H1 (cell line): ENCODE results near the gene ENPP4. TPM values are rescaled to one million over a fixed set of nuclear protein-coding genes. Genes with fewer than 3 reads are reported as not detected.

Source experiments
- CTCF ChIA-PET: fragments of 300-600 bp; sonication (Branson Sonifier 250); formaldehyde crosslinking; loops from one replicate; lab custom pipeline; 2021; ENCODE audit not compliant: partially characterized antibody; lab: Charles Lee
- POLR2A ChIA-PET: fragments of 300-600 bp; sonication (Branson Sonifier 250); formaldehyde crosslinking; loops from one replicate; lab custom pipeline; 2021; ENCODE audit warnings: inconsistent platforms; ENCODE audit not compliant: partially characterized antibody; lab: Charles Lee
- DNase-seq, 2 experiments: peaks; one replicate each; pipeline versions ENCODE4 v3.0.0 to v3.0.0-alpha.2; 2010 to 2022; ENCODE audit warnings: low spot score in 2 of 2, low read depth in 1 of 2, mixed read lengths in 1 of 2
- FAIRE-seq: peaks from 2 replicates; lab custom pipeline; 2011; peaks lifted over from hg19 to GRCh38; lab: Jason Lieb, UNC
- H2AFZ ChIP-seq: 2 replicates; pipeline ENCODE4 v1.8.1; 2012; ENCODE audit warnings: low read length, inconsistent platforms
- H2AK5ac ChIP-seq: 2 replicates; pipeline ENCODE4 v1.6.1; 2013; ENCODE audit warnings: low read depth, low read length
- H2BK120ac ChIP-seq: replicated peaks from 2 replicates; pipeline ENCODE3; 2013; ENCODE audit warnings: low read depth, low read length, inconsistent platforms
- H2BK12ac ChIP-seq: 2 replicates; pipeline ENCODE4 v1.6.1; 2013; ENCODE audit warnings: low read depth, low read length
- H2BK15ac ChIP-seq: 2 replicates; pipeline ENCODE4 v1.6.1; 2013; ENCODE audit warnings: low read length
- H2BK20ac ChIP-seq: 2 replicates; pipeline ENCODE4 v1.6.1; 2013; ENCODE audit warnings: low read length
- H2BK5ac ChIP-seq: 2 replicates; pipeline ENCODE4 v1.6.1; 2013; ENCODE audit warnings: low read depth, low read length
- H3K14ac ChIP-seq: 2 replicates; pipeline ENCODE4 v1.6.1; 2013; ENCODE audit warnings: inconsistent platforms; ENCODE audit not compliant: insufficient read length
- H3K18ac ChIP-seq: 2 replicates; pipeline ENCODE4 v1.6.1; 2013; ENCODE audit warnings: low read length; ENCODE audit errors: extremely low read depth
- H3K23ac ChIP-seq: 2 replicates; pipeline ENCODE4 v1.6.1; 2013; ENCODE audit warnings: inconsistent platforms; ENCODE audit not compliant: insufficient read length
- H3K23me2 ChIP-seq: 2 replicates; pipeline ENCODE4 v1.6.1; 2013; ENCODE audit warnings: low read depth, low read length
- H3K27ac ChIP-seq: 2 replicates; pipeline ENCODE4 v1.6.1; 2011; ENCODE audit warnings: low read depth, low read length, inconsistent platforms
- H3K27me3 ChIP-seq, 4 experiments: replicated peaks in 1 of 4; 1 replicate in 1 of 4; 2 replicates in 3 of 4; pipeline versions ENCODE4 v1.6.1 to v1.8.1; 2011 to 2013; ENCODE audit warnings: low read length in 3 of 4, mild to moderate bottlenecking in 3 of 4, inconsistent platforms in 2 of 4, mixed read lengths in 2 of 4, moderate library complexity in 1 of 4; ENCODE audit not compliant: control insufficient read depth in 3 of 4, insufficient read depth in 3 of 4; ENCODE audit errors: extremely low read depth in 1 of 4
- H3K36me3 ChIP-seq, 4 experiments: 2 replicates each; pipeline versions ENCODE4 v1.6.1 to v1.8.1; 2011 to 2013; ENCODE audit warnings: mild to moderate bottlenecking in 4 of 4, low read length in 3 of 4, moderate library complexity in 2 of 4, control low read depth in 1 of 4, inconsistent platforms in 1 of 4; ENCODE audit not compliant: insufficient read depth in 4 of 4, control insufficient read depth in 2 of 4
- H3K4ac ChIP-seq: replicated peaks from 2 replicates; pipeline ENCODE3; 2013; ENCODE audit warnings: low read length, low read depth, mixed read lengths, inconsistent platforms; ENCODE audit not compliant: insufficient read length
- H3K4me1 ChIP-seq, 4 experiments: replicated peaks in 1 of 4; 1 replicate in 1 of 4; 2 replicates in 3 of 4; pipeline versions ENCODE4 v1.6.1 to v1.8.1; 2011 to 2013; ENCODE audit warnings: low read length in 3 of 4, inconsistent platforms in 2 of 4, mixed read lengths in 1 of 4; ENCODE audit not compliant: insufficient read depth in 4 of 4, control insufficient read depth in 3 of 4
- H3K4me2 ChIP-seq, 2 experiments: 2 replicates each; pipeline versions ENCODE4 v1.6.1 to v1.8.1; 2011 to 2013; ENCODE audit warnings: low read depth in 2 of 2, low read length in 2 of 2, control low read depth in 1 of 2, inconsistent platforms in 1 of 2, mild to moderate bottlenecking in 1 of 2; ENCODE audit not compliant: insufficient read depth in 1 of 2
- H3K4me3 ChIP-seq, 4 experiments: fragments of 200-600, 300-600 bp in 1 of 4; sonication (generic), shearing (Covaris generic), sonication (Bioruptor Twin) in 1 of 4; 2 replicates each; pipeline versions ENCODE4 v1.5.1 to v1.8.1; 2011 to 2016; ENCODE audit warnings: low read length in 4 of 4, low read depth in 3 of 4, control low read depth in 2 of 4, inconsistent platforms in 2 of 4, mild to moderate bottlenecking in 2 of 4, mixed read lengths in 1 of 4, moderate library complexity in 1 of 4; ENCODE audit not compliant: insufficient read depth in 2 of 4; ENCODE audit errors: extremely low read depth in 1 of 4
- H3K56ac ChIP-seq: replicated peaks from 2 replicates; pipeline ENCODE3; 2013; ENCODE audit warnings: low read depth, mild to moderate bottlenecking, mixed read lengths, low read length, inconsistent platforms; ENCODE audit not compliant: insufficient read length
- H3K79me1 ChIP-seq: 2 replicates; pipeline ENCODE4 v1.6.1; 2013; ENCODE audit warnings: low read depth, low read length, control low read depth
- H3K79me2 ChIP-seq, 2 experiments: 2 replicates each; pipeline versions ENCODE4 v1.6.1 to v1.8.1; 2012 to 2013; ENCODE audit warnings: low read length in 2 of 2, mild to moderate bottlenecking in 2 of 2, inconsistent platforms in 1 of 2; ENCODE audit not compliant: insufficient read depth in 2 of 2, control insufficient read depth in 1 of 2
- H3K9ac ChIP-seq, 4 experiments: replicated peaks in 1 of 4; 1 replicate in 1 of 4; 2 replicates in 3 of 4; pipeline versions ENCODE4 v1.6.1 to v1.8.1; 2011 to 2013; ENCODE audit warnings: low read depth in 3 of 4, low read length in 3 of 4, control low read depth in 2 of 4, mild to moderate bottlenecking in 2 of 4, moderate library complexity in 2 of 4, inconsistent platforms in 1 of 4; ENCODE audit errors: extremely low read depth in 1 of 4
- H3K9me3 ChIP-seq, 2 experiments: 2 replicates each; pipeline versions ENCODE4 v1.6.1 to v1.8.1; 2012 to 2013; ENCODE audit warnings: mild to moderate bottlenecking in 2 of 2, moderate library complexity in 2 of 2, control low read depth in 1 of 2, inconsistent platforms in 1 of 2, low read depth in 1 of 2, low read length in 1 of 2, mixed read lengths in 1 of 2; ENCODE audit not compliant: insufficient read depth in 2 of 2
- H4K20me1 ChIP-seq, 2 experiments: replicated peaks in 1 of 2; 2 replicates each; pipeline versions ENCODE3 to v1.8.1; 2011 to 2013; ENCODE audit warnings: inconsistent platforms in 2 of 2, low read length in 2 of 2, mild to moderate bottlenecking in 1 of 2; ENCODE audit not compliant: insufficient read depth in 2 of 2, control insufficient read depth in 1 of 2
- H4K5ac ChIP-seq: 2 replicates; pipeline ENCODE4 v1.6.1; 2013; ENCODE audit warnings: low read length, low read depth, mixed read lengths, inconsistent platforms; ENCODE audit not compliant: insufficient read length
- H4K8ac ChIP-seq: 2 replicates; pipeline ENCODE4 v1.8.0; 2013; ENCODE audit warnings: mild to moderate bottlenecking, moderate library complexity, low read length, inconsistent platforms; ENCODE audit not compliant: insufficient read depth; ENCODE audit errors: extremely low read depth
- H4K91ac ChIP-seq: replicated peaks from 2 replicates; pipeline ENCODE3; 2013; ENCODE audit warnings: low read length, mixed read lengths, inconsistent platforms; ENCODE audit not compliant: insufficient read length
- GTF2F1 ChIP-seq: IDR thresholded peaks from 2 replicates; pipeline ENCODE4 v1.6.1; 2012; ENCODE audit warnings: low read depth, low read length, improper control_type of control experiment, borderline replicate concordance
- KDM1A ChIP-seq: fragments of 200-600, 300-600 bp; sonication (generic); IDR thresholded peaks from 2 replicates; pipeline ENCODE4 v1.7.1; 2016; ENCODE audit warnings: mild to moderate bottlenecking, low read length, borderline replicate concordance
- KDM5A ChIP-seq: fragments of 200-600 bp; IDR thresholded peaks from 2 replicates; pipeline ENCODE4 v1.7.1; 2012; ENCODE audit warnings: mild to moderate bottlenecking, low read length, inconsistent platforms, mixed read lengths
- POLR2AphosphoS5 ChIP-seq: IDR thresholded peaks from 2 replicates; pipeline ENCODE4 v1.6.1; 2011; ENCODE audit warnings: low read depth, low read length
- WGBS, 2 experiments: shearing (Covaris generic) in 1 of 2; methylation state at CpG; one replicate each; pipeline versions ENCODE4 v1.1.6 to v1.1.7; 2013 to 2015; ENCODE audit warnings: low lambda C conversion rate in 2 of 2, mixed read lengths in 2 of 2, inconsistent platforms in 1 of 2, low coverage in 1 of 2, missing lambda C conversion rate in 1 of 2; ENCODE audit not compliant: insufficient replicate concordance in 2 of 2, insufficient coverage in 1 of 2, insufficient read length in 1 of 2; ENCODE audit errors: extremely low coverage in 1 of 2, missing lambda C conversion rate in 1 of 2; 5-methylcytosine and 5-hydroxymethylcytosine counted together
- polyA plus RNA-seq, 7 experiments: library from polyadenylated mRNA; depleted of rRNA in 3 of 7; stranded (reverse) in 5 of 7; unstranded in 2 of 7; fragments of >200 nt in 5 of 7; fragments of 200-250 nt in 2 of 7; gene quantifications; 1 replicate in 5 of 7; 2 replicates in 1 of 7; 4 replicates in 1 of 7; pipeline versions ENCODE4 v1.2.1 to v1.2.3, GENCODE V29; 2011 to 2013; ENCODE audit warnings: missing spikeins in 2 of 7, mixed read lengths in 2 of 7
- total RNA-seq: library from RNA; stranded (reverse); fragmentation: NEBNext Ultra II Directional; extraction: Animal tissue kit (Norgen Biotek cat#: 25700); gene quantifications from 2 replicates; pipeline ENCODE4 v1.2.1, GENCODE V29; 2021

ENPP4 gene
- total and polyA plus RNA-seq, 2 of the 8 experiments (the other 6 are each of a cell fraction or from before 2014, with no cell fraction given): 2.0 to 4.4 TPM

DNA sequence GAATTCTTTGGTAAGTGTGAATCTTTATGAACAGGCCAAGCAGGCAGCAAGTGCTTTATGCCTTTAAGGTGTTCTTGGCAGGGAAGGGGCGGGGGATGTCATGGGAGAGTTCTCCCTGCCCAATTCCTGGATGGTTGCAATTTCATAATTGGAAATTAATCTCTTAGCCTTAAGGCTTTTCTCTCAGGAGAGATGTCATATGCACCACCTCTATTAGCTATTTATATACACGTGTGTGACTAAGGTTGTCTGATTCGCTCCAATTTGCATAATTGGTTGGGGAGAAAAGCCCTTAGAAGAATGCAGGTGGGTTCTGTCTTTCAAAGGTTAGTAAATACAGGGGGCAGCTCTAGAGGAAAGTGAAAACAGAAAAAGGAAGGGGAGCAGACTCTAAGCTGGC is 46.2 kb downstream of the ENPP4 start:
- no peak for FAIRE-seq
- Histone ChIP-seq H3K4ac (no peak overlapping the region), H3K4me3 (no peak overlapping the region), H4K8ac (no peak overlapping the region), H2AK5ac (no peak overlapping the region), H3K27me3 (no peaks in the 10 kb centered on the region), H4K5ac (no peak overlapping the region), H3K79me1 (no peaks in the 10 kb centered on the region), H3K23ac (no peak overlapping the region), H2BK5ac (no peak overlapping the region), H3K4me1 (peaks cover 2 to 6% (median 3%) of the 10 kb centered on the region in 4 experiments; a peak in 3 of 7 replicates), H3K18ac (no peak overlapping the region), H3K79me2 (no peaks in the 10 kb centered on the region), H4K20me1 (no peaks in the 10 kb centered on the region), H3K9me3 (no peaks in the 10 kb centered on the region), H3K23me2 (no peaks in the 10 kb centered on the region), H3K27ac (no peak overlapping the region), H4K91ac (no peak overlapping the region), H3K56ac (no peak overlapping the region), H2BK15ac (no peak overlapping the region), H3K36me3 (no peaks in the 10 kb centered on the region), H3K4me2 (no peak overlapping the region), H3K9ac (no peak overlapping the region), H2BK12ac (no peak overlapping the region), H2AFZ (no peak overlapping the region), H2BK20ac (no peak overlapping the region), H3K14ac (no peak overlapping the region), H2BK120ac (no peak overlapping the region)
- ChIA-PET CTCF (interaction anchor here (1.0 to 1.1 kb wide), 2 partner anchors 10 to 11 kb away, joined by 3 read pairs; no protein-coding TSS in a partner anchor), POLR2A (no interaction called here)
- TF ChIP-seq KDM1A (no peak), GTF2F1 (no peak), POLR2AphosphoS5 (no peak), KDM5A (no peak)
- 70% methylated on average over 3 of the region's 3 CpGs; no CpG with 5 or more reads in 1 of the 2 experiments for WGBS, 2 experiments
- DNase-seq: no peak
